Retinal pigment epithelial cell (primary cell): ENCODE data around the gene CCDC117.

Experiments
- DNase-seq: peaks from one replicate; pipeline ENCODE4 v3.0.0-alpha.2; 2010; ENCODE audit warnings: low read depth
- H3K4me3 ChIP-seq: 2 replicates; pipeline ENCODE4 v1.5.1; 2011; ENCODE audit warnings: mild to moderate bottlenecking, low read length, control low read depth, moderate library complexity
- CTCF ChIP-seq: conservative IDR thresholded peaks from 2 replicates; pipeline ENCODE4 v1.5.1; 2011; ENCODE audit warnings: low read depth, low read length, control low read depth, inconsistent platforms

Gene CCDC117

GRCh38 chr22:28826921-28827320 lies 54.4 kb downstream of the CCDC117 start:
- H3K4me3 ChIP-seq, result no peak overlapping the region
- no peak for DNase-seq
- TF ChIP-seq CTCF, result no peak

GRCh38 chr22:28829358-28830181 lies 57.1 kb downstream of the CCDC117 start:
- peak; percentile 97 for TF ChIP-seq CTCF
- no peak overlapping the region for H3K4me3 ChIP-seq
- DNase-seq, result no peak

- no peak for DNase-seq
- no peak overlapping the region for H3K4me3 ChIP-seq
- TF ChIP-seq CTCF, result no peak
Observed at GRCh38 chr22:28830441-28830840, 57.9 kb downstream of the CCDC117 start.

- TF ChIP-seq CTCF, result no peak
- H3K4me3 ChIP-seq, result no peak overlapping the region
- DNase-seq, result no peak
Observed at GRCh38 chr22:28831140-28832072, 58.9 kb downstream of the CCDC117 start.

GRCh38 chr22:28832731-28833130 lies 60.2 kb downstream of the CCDC117 start:
- DNase-seq, result no peak
- TF ChIP-seq CTCF, result no peak
- no peak overlapping the region for H3K4me3 ChIP-seq

- no peak for TF ChIP-seq CTCF
- DNase-seq, result no peak
- no peak overlapping the region for H3K4me3 ChIP-seq
Observed at GRCh38 chr22:28833276-28833923, 60.9 kb downstream of the CCDC117 start.
